DLD1 (cell line): ENCODE measurements around the gene MT3.

Source experiments
- in situ Hi-C: cut with HindIII; loops from 2 replicates; pipeline ENCODE4 v1.10.0; 2017; ENCODE audit warnings: low sequenced_read_pairs

MT3 gene

GRCh38 chr16:56628486-56629350 is 39.4 kb downstream of the MT3 start:
- in situ Hi-C loops = no loop called here

GRCh38 chr16:56629531-56629930 is 40.2 kb downstream of the MT3 start:
- in situ Hi-C loops = no loop called here

GRCh38 chr16:56630134-56630533 is 40.8 kb downstream of the MT3 start:
- in situ Hi-C loops = no loop called here

GRCh38 chr16:56631197-56631596 is 41.9 kb downstream of the MT3 start:
- in situ Hi-C loops = no loop called here

GRCh38 chr16:56631832-56632155 is 42.5 kb downstream of the MT3 start:
- in situ Hi-C loops = no loop called here

- in situ Hi-C loops = no loop called here
Measured at GRCh38 chr16:56632156-56632847, 43.0 kb downstream of the MT3 start, which contains the start of gene MT1M. Gene MT1M, plus strand, starts transcription at chr16:56632659. Its CDS starts 73 bp downstream, at chr16:56632732.

- in situ Hi-C loops = no loop called here
Measured at GRCh38 chr16:56632848-56633365, 43.6 kb downstream of the MT3 start.

- in situ Hi-C loops = no loop called here
Measured at GRCh38 chr16:56633535-56633934, 44.2 kb downstream of the MT3 start.

GRCh38 chr16:56634715-56635440 is 45.5 kb downstream of the MT3 start:
- in situ Hi-C loops = no loop called here

GRCh38 chr16:56635441-56635967 is 46.2 kb downstream of the MT3 start:
- in situ Hi-C loops = no loop called here

- in situ Hi-C loops = no loop called here
Measured at GRCh38 chr16:56636616-56637413, 47.5 kb downstream of the MT3 start.

- in situ Hi-C loops = no loop called here
Measured at GRCh38 chr16:56637814-56638750, 48.8 kb downstream of the MT3 start, which contains the start of gene MT1A. Gene MT1A, plus strand, starts transcription at chr16:56638666. Its CDS starts 73 bp downstream, at chr16:56638739.

- in situ Hi-C loops = no loop called here
Measured at GRCh38 chr16:56639045-56639444, 49.7 kb downstream of the MT3 start.

GRCh38 chr16:56640076-56640475 is 50.7 kb downstream of the MT3 start:
- in situ Hi-C loops = no loop called here
